Fibroblast of mammary gland (primary cell): ENCODE results near the gene VNN1.
A peak's percentile ranks its signal among the peaks of the same experiment; 100 is the strongest.

Experiments
- DNase-seq: peaks from one replicate; pipeline ENCODE4 v3.0.0-alpha.2; 2010; ENCODE audit warnings: low read depth
- H3K4me3 ChIP-seq: 2 replicates; pipeline ENCODE4 v1.5.1; 2011; ENCODE audit warnings: low read depth, mild to moderate bottlenecking, low read length, moderate library complexity; ENCODE audit not compliant: control insufficient read depth
- CTCF ChIP-seq: conservative IDR thresholded peaks from 2 replicates; pipeline ENCODE4 v1.5.1; 2011; ENCODE audit warnings: low read depth, low read length, inconsistent platforms; ENCODE audit not compliant: control insufficient read depth, insufficient read depth

VNN1 gene

DNA sequence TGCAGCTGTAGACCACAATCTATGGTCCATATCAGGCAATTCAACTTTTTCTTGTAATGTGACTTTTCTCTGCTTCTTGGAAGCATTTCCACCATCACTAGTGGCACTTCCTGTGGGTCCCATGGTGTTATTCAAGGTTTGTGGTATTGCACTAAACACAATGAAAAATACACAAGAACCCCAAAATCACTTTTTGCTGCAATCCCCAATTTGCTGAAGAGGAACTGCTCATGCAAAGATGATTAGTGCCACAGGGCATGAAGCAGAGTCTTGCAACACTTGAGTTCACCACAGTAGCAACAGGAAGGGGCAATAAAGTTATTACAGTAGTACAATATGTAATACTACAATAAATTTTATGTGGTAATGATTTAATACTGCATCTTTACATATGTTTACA is 38.1 kb downstream of the VNN1 start:
- DNase-seq, result no peak
- H3K4me3 ChIP-seq, result no peak overlapping the region
- TF ChIP-seq CTCF, result no peak

GRCh38 chr6:132675002-132675401 is 38.9 kb downstream of the VNN1 start:
- H3K4me3 ChIP-seq, result no peak overlapping the region
- no peak for TF ChIP-seq CTCF
- DNase-seq, result no peak

DNA sequence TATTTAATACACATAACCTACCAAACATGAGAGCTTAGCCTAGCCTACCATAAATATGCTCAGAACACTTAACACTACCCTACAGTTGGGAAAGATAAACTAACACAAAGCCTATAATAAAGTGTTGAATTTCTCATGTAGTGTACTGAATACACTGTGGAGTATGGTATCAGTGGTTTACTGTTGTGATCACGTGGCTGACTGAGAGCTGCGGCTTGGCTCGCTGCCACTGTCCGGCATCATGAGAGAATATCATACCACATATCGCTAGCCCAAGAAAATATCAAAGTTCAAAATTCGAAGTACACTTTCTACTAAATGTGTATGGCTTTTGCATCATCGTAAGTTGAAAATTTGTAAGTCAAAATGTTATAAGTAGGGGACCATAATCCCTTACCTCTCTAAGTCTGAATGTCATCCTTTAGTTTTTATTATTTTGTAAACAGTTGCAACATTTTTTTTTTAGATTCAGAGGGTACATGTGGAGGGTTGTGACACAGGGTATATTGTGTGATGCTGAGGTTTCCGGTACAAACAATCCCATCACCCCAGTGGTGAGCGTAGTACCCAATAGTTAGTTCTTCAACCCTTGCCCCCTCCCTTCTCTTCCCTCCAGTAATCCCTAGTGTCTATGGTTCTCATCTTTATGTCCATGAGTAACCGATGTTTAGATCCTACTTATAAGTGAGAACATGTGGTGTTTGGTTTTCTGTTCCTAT is 40.3 kb downstream of the VNN1 start:
- no peak for TF ChIP-seq CTCF
- DNase-seq, result no peak

GRCh38 chr6:132671295-132671694 is 42.6 kb downstream of the VNN1 start:
- DNase-seq, result no peak
- TF ChIP-seq CTCF, result no peak
- H3K4me3 ChIP-seq, result no peak overlapping the region

More for the DNA sequence above, 40.3 kb downstream of the VNN1 start:
- H3K4me3 ChIP-seq, result no peak overlapping the region

DNA sequence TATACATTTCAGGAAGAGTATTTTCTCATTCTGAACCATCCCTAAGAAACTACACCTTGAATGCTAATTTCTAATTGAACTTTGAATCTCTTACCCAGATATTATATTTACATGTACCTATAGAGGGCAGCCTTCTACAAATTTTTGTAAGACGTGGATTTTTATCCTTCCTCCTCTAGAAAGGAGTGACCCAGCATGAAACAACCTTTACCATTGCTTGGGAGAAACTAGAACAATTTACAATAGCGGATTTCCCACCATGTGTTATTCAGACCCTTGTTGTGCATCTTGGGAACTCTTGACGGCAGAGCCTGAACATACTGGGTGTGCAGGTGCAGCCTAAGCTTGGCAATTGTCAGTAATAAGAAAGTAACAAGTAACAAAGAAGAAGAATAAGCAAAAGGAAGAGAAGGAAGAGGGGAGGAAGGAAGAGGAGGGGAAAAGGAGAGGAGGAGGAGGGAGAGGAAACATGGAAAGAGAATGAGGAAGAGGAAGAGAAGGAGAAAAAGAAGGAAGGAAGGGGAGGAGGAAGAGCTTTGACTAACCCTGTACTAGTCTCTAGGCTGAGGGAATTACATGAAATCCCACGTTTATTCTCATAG is 44.1 kb downstream of the VNN1 start:
- DNase-seq, result peak; percentile 54

GRCh38 chr6:132666118-132666517 is 47.7 kb downstream of the VNN1 start:
- no peak overlapping the region for H3K4me3 ChIP-seq
- TF ChIP-seq CTCF, result no peak
- no peak for DNase-seq

More for the DNA sequence above, 44.1 kb downstream of the VNN1 start:
- no peak overlapping the region for H3K4me3 ChIP-seq
- TF ChIP-seq CTCF, result peak; percentile 43
